CD4-positive, alpha-beta T cell treated with Interleukin-15 for 4 hours (primary cell): ENCODE data around the gene AGK.

Experiments
- DNase-seq: peaks from one replicate; pipeline ENCODE4 v3.0.0-alpha.2; 2020; ENCODE audit warnings: low spot score

AGK gene

DNA sequence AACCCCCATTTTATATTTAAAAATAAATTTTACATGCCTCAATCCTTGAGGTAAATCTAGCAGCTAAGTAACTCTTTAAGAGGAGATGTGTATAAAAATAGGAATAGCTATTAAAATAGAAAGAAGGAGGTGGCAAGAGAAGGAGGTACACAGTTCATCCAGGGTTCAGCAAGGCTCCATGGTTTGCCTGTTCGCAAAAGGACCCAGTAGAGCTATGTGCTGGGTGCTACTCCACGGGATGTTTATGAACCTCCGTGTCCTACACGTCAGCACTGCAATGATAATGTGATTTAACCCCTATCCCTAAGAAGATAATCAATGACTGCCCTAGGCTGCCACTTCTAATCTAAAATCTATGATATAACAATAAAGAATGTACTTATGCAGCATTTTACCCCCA lies 151.7 kb downstream of the AGK start:
- no peak for DNase-seq

DNA sequence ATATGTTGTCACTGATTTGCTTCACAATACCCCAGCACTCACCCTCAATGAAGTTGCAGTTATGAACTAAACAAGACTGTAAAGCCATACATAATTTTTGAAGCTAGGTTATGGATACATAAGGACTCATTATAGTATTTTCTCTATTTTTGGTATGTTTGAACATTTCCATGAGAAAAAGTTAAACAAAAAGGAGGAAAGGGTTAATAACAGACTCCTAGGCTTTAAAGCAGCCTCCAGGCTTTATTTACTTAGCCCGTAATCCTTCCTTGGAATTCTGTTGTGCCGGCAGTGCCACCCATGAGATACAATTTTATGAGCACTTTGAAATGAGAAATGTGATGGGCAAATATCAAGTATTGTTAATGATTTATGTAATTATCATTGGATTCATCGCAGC lies 152.9 kb downstream of the AGK start:
- no peak for DNase-seq

DNA sequence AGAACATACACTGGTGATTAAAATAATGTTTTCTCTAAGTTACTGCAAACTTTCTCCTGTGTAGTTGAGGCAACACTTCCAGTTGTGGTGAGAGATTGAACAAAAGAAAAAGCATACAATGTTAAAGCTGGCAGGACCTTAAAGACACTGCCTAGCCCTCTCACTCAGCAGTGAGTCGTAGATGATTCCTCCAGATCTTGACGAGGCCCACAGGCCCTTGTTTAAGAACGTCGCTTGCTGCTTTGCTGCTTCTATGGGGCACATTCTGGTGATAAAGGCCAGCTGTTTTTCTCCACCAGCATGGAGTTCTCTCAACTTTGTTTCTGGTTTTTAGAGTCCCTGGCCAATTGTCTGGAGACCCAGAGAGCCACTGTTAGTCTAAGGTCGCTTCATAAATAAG lies 153.5 kb downstream of the AGK start:
- DNase-seq = no peak
